Activated T-helper 2 cell treated with anti-CD3 and anti-CD28 coated beads, Interferon-gamma antibody, Interleukin-2, Interleukin-4, amounts not matched to agents 10 μg/mL and 5 μg/mL and 100 μg/mL, durations not matched to agents 14 hours and 24 hours and 36 hours (primary cell): ENCODE data around the gene POR. TPM values are rescaled to one million over a fixed set of nuclear protein-coding genes. Genes with fewer than 3 reads are reported as not detected.

Experiments used
- DNase-seq: peaks from one replicate; pipeline ENCODE4 v3.0.0; 2021; ENCODE audit warnings: low spot score
- H3K27ac Mint-ChIP-seq: one replicate; pipeline ENCODE4 v1.8.0; 2021; ENCODE audit warnings: mixed read lengths
- H3K27me3 Mint-ChIP-seq: one replicate; pipeline ENCODE4 v1.8.0; 2021; ENCODE audit warnings: low read depth, mixed read lengths
- H3K36me3 Mint-ChIP-seq: one replicate; pipeline ENCODE4 v1.8.0; 2021; ENCODE audit warnings: low read depth, mixed read lengths
- H3K4me1 Mint-ChIP-seq: one replicate; pipeline ENCODE4 v1.8.0; 2021; ENCODE audit warnings: low read depth, mixed read lengths
- H3K4me3 Mint-ChIP-seq: one replicate; pipeline ENCODE4 v1.8.0; 2021; ENCODE audit warnings: low read depth, mild to moderate bottlenecking, moderate library complexity, mixed read lengths
- H3K9me3 Mint-ChIP-seq: one replicate; pipeline ENCODE4 v1.8.0; 2021; ENCODE audit warnings: mixed read lengths
- intact Hi-C: fragments of 100-400 bp; cut with micrococcal nuclease; formaldehyde crosslinking; loops from one replicate; pipeline ENCODE4 v1.15.1; 2023
- total RNA-seq: library from RNA; stranded (reverse); gene quantifications from 2 replicates; pipeline ENCODE4 v1.2.3, GENCODE V29; 2022

POR gene
- total RNA-seq, 1 donor from 2014 or later = 105 TPM

DNA sequence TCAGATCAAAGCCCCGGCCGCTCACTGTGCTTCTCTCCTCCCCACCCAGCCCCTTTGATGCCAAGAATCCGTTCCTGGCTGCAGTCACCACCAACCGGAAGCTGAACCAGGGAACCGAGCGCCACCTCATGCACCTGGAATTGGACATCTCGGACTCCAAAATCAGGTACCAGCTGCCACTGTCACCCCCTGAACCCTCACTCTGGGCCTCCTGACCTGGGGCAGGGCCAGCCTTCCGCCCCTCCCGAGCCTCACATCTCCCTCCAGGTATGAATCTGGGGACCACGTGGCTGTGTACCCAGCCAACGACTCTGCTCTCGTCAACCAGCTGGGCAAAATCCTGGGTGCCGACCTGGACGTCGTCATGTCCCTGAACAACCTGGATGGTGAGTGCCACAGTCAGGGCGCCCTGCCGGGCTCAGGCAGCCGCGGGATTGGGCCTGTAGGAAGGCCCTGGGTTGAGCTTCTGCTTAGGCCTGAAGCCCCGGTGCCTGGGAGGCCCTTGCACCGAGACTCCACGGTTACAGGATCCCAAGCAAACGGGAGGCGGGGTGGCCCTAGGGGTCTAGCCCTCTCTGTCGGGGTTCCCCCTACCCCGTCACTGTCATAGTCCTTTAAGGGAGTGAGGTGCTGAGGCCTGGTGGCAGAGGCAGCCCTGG, 68.6 kb downstream of the POR start:
- Mint-ChIP-seq H3K4me3 (no peak overlapping the region), H3K9me3 (no peaks in the 10 kb centered on the region), H3K27me3 (no peaks in the 10 kb centered on the region), H3K27ac (no peak overlapping the region), H3K36me3 (peaks cover 19% of the 10 kb centered on the region), H3K4me1 (no peaks in the 10 kb centered on the region)
- no peak for DNase-seq
- intact Hi-C loops = no loop called here

DNA sequence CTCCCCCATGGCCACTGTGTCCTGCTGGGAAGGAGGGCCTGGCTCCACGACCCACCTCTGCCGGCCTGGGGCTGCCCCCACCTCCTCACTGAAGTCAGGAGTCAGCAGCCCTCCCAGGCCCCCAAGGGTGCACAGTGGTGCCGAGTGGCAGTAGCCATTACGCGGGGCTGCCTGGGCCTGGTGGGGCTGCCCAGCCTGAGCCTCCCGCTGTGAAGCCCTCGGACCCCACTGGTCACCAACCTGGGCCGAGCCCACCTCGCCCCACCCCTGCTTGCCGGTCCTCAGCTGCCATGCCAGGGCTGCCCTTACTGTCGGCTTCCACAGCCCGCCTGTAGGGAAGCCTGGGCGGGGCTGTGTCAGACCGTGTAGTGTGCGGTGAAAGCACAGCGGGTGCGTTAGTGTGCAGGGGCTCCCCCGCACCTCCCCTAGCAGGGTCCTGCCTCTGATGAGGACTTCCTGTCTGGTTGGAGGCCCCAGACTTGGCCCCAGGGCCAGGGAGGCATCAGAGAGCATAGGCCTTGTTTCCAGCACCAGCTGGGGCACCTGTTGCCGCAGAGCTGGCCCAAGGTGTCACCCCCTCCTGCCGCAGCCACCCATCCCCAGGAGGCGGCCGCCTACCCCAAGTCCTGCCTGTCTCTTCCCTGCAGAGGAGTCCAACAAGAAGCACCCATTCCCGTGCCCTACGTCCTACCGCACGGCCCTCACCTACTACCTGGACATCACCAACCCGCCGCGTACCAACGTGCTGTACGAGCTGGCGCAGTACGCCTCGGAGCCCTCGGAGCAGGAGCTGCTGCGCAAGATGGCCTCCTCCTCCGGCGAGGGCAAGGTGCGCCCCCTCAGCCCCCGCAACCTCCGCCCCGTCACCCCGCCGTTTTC, 69.4 kb downstream of the POR start:
- Mint-ChIP-seq H3K9me3 (no peaks in the 10 kb centered on the region), H3K4me1 (no peaks in the 10 kb centered on the region), H3K27ac (no peak overlapping the region), H3K4me3 (no peak overlapping the region), H3K27me3 (no peaks in the 10 kb centered on the region), H3K36me3 (peaks cover 19% of the 10 kb centered on the region)
- intact Hi-C loops = no loop called here
- DNase-seq = no peak

DNA sequence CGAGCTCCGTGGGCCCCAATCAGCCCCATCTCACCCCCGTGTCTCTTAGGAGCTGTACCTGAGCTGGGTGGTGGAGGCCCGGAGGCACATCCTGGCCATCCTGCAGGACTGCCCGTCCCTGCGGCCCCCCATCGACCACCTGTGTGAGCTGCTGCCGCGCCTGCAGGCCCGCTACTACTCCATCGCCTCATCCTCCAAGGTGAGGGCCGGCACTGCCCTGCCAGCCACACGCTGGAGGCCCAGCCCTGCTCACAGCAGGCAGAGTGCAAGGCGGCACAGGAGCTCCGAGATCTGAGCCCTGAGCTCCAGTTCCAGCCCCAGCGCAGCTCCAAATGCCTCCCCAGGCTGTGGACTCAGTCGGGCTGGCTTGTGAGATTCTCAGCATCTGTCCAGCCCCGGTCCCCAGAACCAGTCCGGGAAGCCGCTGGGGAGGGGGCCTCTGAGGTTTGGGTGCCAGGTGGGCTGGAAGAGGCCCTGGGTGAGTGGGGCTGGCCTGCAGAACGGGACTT, 70.1 kb downstream of the POR start:
- Mint-ChIP-seq H3K4me1 (peaks cover 3% of the 10 kb centered on the region), H3K9me3 (no peaks in the 10 kb centered on the region), H3K36me3 (peaks cover 20% of the 10 kb centered on the region), H3K27me3 (no peaks in the 10 kb centered on the region), H3K4me3 (no peak overlapping the region), H3K27ac (no peak overlapping the region)
- intact Hi-C loops = no loop called here
- no peak for DNase-seq

DNA sequence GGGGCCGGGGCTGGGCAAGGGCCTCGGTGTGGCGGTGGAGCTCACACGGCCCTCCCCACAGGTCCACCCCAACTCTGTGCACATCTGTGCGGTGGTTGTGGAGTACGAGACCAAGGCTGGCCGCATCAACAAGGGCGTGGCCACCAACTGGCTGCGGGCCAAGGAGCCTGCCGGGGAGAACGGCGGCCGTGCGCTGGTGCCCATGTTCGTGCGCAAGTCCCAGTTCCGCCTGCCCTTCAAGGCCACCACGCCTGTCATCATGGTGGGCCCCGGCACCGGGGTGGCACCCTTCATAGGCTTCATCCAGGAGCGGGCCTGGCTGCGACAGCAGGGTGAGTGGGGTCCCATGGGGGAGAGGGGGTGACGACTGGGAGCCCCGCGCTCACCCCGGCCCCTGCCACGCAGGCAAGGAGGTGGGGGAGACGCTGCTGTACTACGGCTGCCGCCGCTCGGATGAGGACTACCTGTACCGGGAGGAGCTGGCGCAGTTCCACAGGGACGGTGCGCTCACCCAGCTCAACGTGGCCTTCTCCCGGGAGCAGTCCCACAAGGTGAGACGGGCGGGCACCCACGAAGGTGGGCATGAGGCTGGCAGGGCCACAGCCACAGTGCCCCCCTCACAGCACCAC, 70.7 kb downstream of the POR start:
- no peaks in the 10 kb centered on the region for H3K27me3 Mint-ChIP-seq
- no peak for DNase-seq
- no peak overlapping the region for H3K4me3 Mint-ChIP-seq
- no peak overlapping the region for H3K27ac Mint-ChIP-seq
- no peaks in the 10 kb centered on the region for H3K9me3 Mint-ChIP-seq
- intact Hi-C loops = no loop called here
- peaks cover 6% of the 10 kb centered on the region for H3K4me1 Mint-ChIP-seq
- peaks cover 22% of the 10 kb centered on the region for H3K36me3 Mint-ChIP-seq

DNA sequence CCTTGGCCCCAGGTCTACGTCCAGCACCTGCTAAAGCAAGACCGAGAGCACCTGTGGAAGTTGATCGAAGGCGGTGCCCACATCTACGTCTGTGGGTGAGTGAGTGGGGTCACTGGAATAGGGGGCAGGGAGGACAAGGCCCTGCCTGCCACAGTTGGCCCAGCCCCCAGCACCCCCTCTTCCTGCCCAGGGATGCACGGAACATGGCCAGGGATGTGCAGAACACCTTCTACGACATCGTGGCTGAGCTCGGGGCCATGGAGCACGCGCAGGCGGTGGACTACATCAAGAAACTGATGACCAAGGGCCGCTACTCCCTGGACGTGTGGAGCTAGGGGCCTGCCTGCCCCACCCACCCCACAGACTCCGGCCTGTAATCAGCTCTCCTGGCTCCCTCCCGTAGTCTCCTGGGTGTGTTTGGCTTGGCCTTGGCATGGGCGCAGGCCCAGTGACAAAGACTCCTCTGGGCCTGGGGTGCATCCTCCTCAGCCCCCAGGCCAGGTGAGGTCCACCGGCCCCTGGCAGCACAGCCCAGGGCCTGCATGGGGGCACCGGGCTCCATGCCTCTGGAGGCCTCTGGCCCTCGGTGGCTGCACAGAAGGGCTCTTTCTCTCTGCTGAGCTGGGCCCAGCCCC, 71.3 kb downstream of the POR start:
- Mint-ChIP-seq H3K36me3 (peaks cover 22% of the 10 kb centered on the region), H3K27me3 (no peaks in the 10 kb centered on the region), H3K4me1 (peaks cover 6% of the 10 kb centered on the region), H3K27ac (no peak overlapping the region), H3K9me3 (no peaks in the 10 kb centered on the region), H3K4me3 (no peak overlapping the region)
- intact Hi-C loops = no loop called here
- no peak for DNase-seq

DNA sequence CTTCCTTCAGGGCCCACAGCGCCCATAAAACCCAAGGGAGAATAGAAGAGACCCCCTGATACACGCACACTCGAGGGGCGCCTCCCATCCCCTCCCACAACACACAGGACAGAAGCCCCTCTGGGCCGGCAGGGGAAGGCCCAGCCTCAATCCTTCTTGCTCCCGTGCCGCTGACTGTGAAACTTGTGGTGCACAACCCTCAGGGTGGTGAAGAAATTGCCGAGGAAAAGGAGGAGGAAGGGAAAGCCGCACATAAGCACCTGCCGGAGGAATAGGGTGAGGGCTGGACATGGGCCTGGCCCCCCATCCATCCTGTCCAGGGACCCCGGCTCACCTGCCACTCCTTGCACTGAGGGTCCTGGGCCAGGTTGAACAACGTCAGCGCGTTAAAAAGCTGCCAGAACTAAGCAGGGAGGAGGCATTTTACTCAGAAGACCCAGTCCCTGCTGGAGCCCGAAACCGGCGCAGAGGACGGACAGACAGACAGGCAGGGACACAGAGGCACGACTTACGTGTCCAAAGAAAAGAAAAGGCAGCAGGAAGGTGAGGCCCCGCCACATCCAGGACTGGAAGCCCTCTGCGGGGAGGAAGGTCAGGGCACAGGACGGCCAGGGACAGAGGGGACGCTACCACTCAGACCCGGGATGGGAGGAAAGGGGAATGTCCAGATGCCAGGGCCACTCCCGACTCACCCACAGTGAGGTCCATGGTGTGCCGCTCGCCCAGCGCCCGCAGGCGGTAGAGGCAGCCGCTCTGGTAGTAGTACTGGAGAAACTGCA, 72.3 kb downstream of the POR start:
- Mint-ChIP-seq H3K27ac (no peak overlapping the region), H3K27me3 (no peaks in the 10 kb centered on the region), H3K4me1 (peaks cover 6% of the 10 kb centered on the region), H3K36me3 (peaks cover 19% of the 10 kb centered on the region), H3K9me3 (no peaks in the 10 kb centered on the region), H3K4me3 (no peak overlapping the region)
- no peak for DNase-seq
- intact Hi-C loops = no loop called here

DNA sequence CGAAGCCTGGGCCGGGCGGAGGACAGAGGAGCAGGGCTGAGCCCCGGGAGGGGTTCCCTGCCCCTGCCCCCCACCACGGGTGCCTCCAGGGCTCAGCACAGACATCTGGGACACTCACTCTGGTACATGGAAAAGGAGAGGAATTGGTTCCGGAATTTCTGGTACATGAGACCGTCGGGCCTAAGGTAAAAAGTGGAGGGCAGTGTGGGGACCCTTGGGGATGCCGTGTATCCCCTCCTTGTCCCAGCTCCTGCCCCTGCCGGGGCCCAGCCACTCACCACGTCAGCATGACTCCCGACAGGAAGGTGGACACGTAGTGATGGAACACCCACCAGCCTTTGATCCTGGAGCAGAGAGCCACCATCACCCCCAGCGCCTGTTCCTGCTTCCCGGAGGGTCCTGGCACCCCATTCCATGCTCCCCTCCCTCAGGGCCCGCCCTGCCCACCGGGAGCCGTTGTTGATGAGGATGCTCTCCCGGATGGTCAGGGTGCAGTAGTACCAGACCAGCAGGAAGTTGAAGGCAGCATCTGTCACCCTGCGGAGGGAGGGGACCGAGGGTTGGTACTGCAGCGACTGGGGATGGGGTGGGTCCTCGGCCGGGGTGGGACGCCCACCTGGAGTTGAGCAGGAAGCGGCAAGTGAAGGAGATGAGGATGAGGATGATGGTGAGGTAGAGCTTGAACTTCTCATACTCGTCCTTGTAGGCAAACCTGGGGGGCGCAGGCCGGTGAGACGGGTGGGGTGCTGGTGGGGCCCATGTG, 73.0 kb downstream of the POR start:
- peaks cover 20% of the 10 kb centered on the region for H3K36me3 Mint-ChIP-seq
- intact Hi-C loops = no loop called here
- H3K27me3 Mint-ChIP-seq = no peaks in the 10 kb centered on the region
- DNase-seq = no peak
- no peak overlapping the region for H3K27ac Mint-ChIP-seq
- H3K4me1 Mint-ChIP-seq = peaks cover 6% of the 10 kb centered on the region
- H3K9me3 Mint-ChIP-seq = no peaks in the 10 kb centered on the region
- no peak overlapping the region for H3K4me3 Mint-ChIP-seq

DNA sequence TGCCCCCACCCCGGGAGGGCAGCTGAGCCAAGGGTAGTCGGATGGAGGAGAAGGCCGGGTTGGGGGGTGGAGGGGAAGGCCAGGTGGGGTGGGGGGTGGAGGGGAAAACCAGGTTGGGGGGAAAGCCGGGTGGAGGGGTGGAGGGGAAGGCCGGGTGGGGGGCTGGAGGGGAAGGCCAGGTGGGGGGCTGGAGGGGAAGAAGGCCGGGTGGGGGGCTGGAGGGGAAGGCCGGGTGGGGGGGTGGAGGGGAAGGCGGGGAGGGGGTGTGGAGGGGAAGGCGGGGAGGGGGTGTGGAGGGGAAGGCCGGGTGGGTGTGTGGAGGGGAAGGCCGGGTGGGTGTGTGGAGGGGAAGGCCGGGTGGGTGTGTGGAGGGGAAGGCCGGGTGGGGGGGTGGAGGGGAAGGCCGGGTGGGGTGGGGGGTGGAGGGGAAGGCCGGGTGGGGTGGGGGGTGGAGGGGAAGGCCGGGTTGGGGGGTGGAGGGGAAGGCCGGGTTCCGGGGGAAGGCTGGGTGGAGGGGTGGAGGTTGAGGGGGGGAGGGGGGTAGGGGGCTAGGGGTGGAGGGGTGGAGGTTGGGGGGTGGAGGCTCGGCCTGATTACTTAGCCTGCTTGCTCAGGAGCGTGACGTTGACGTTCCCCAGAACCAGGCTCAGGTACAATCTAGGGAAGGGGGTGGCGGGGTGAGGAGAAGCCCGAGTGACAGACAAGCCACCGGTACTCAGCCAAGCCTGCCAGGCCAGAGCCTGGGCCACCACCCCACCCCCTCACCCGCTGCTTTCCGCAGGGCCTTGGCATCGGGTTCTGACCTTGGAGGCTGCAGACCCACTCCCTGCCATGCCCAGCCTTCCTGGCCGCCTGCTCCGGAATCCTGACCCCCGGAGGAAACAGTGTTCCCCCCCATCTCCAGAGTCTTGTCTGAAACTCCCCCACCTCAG, 73.9 kb downstream of the POR start:
- H3K27me3 Mint-ChIP-seq = no peaks in the 10 kb centered on the region
- intact Hi-C loops = no loop called here
- no peak overlapping the region for H3K4me3 Mint-ChIP-seq
- H3K4me1 Mint-ChIP-seq = peaks cover 7% of the 10 kb centered on the region
- H3K36me3 Mint-ChIP-seq = peaks cover 19% of the 10 kb centered on the region
- H3K9me3 Mint-ChIP-seq = no peaks in the 10 kb centered on the region
- DNase-seq = no peak
- H3K27ac Mint-ChIP-seq = no peak overlapping the region

DNA sequence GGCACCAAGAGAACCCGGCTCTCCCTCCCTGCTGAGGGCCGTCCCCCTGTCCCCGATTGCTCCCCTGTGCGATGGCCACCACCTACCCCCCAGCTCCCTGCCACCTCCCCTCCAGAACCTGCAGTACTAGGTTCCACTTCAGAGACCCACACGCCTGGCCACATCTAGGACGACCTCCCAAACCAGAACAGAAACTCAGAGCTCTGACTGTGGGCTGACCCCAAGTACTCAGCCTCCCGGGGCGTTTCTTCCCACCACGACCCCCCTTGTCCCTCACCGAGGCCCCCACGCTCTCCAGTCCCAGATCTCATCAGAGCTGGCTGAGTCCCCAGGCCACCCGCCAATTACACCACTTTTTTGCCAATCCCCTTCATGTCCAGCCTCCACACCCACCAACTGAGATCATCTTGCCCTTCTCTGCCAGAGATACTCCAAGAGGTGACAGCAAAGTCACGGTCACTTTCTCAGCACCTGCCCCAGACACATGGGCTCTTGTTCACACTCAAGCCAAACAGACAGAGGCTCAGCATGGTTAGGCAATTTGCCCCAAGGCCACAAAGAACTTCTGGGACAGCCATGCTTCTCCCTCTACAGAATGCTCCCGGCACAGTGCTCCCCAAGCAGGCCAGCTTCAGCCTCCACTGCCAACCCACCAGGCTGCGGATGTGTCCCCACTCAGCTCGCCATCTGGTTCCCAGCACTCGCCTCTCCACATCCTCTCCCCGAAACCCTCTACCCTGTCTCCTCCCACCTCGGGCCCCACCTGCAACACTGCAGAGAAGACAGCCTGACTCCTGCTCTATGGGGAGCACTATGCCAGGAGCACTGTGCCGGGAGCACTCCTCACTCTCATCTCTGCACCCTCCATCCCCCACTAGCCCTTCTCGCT, 74.8 kb downstream of the POR start:
- Mint-ChIP-seq H3K36me3 (peaks cover 19% of the 10 kb centered on the region), H3K27me3 (no peaks in the 10 kb centered on the region), H3K9me3 (no peaks in the 10 kb centered on the region), H3K4me3 (no peak overlapping the region), H3K27ac (peak overlapping the region; percentile 19), H3K4me1 (peaks cover 7% of the 10 kb centered on the region)
- no peak for DNase-seq
- intact Hi-C loops = no loop called here

DNA sequence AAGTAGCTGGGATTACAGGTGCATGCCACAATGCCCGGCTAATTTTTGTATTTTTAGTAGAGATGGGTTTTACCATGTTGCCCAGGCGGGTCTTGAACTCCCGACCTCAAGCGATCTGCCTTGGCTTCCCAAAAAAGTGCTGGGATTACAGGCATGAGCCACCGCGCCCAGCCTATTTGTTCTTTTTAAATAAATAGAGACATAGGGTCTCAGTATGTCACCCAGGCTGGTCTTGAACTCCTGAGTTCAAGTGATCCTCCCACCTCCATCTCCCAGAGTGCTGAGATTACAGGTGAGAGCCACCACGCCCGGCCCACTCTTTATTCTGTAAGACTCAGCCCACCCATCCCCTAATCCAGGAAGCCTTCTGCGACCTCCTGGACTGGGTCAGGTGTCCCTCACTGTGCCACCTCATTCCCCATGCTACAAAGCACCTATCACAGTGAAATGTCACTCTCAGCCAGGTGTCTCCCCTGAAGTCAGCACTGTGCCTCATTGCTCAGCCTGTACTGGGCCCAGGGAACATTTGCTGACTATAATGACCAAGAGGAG, 76.7 kb downstream of the POR start:
- DNase-seq = no peak

More for the DNA sequence above, 76.7 kb downstream of the POR start:
- Mint-ChIP-seq H3K36me3 (peaks cover 27% of the 10 kb centered on the region), H3K4me1 (peaks cover 13% of the 10 kb centered on the region), H3K4me3 (no peak overlapping the region), H3K27ac (no peak overlapping the region), H3K9me3 (no peaks in the 10 kb centered on the region), H3K27me3 (no peaks in the 10 kb centered on the region)
- intact Hi-C loops = no loop called here
